Measurements from ENCODE around the gene N4BP2.

N4BP2 gene

DNA sequence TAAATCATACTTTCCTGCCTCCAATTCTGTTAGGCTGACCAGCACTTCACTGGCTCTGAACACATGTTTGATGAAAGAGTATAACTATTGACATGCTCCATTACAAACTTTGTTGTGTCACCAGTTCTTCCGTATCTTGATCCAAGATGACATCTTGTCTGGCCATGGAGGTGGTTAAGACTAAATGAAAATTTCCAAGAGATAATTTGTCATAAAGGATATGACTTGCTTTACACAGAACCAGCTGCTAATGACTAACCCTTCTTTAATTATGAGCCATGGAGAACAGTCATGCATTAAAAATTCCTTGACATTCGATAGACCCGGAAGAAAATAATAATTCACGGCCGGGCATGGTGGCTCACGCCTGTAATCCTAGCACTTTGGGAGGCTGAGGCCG is 17.7 kb upstream of the N4BP2 start:
- Histone ChIP-seq H3K36me3 (ENCODE audit: control insufficient read depth in 2 of 2, insufficient read depth in 1 of 2, low read length in 2 of 2) (no peaks in the 10 kb centered on the region), H3K9me3 (ENCODE audit: control insufficient read depth, insufficient read depth, low read depth, low read length) (no peaks in the 10 kb centered on the region), H3K27ac (ENCODE audit: extremely low read depth, low read depth, low read length) (no peak overlapping the region), H3K4me1 (ENCODE audit: control insufficient read depth, insufficient read depth, low read length) (no peaks in the 10 kb centered on the region), H3K4me3 (ENCODE audit: low read depth, low read length) (no peak overlapping the region)
- POLR2A ChIA-PET, result no interaction called here
- TF ChIP-seq BCL11B (tag by site-specific recombination; IDR thresholded peaks at IDR 0.05; ENCODE audit: low read depth), result no peak
- TF ChIP-seq MEIS1 (CRISPR knock-in tag; IDR thresholded peaks at IDR 0.05; ENCODE audit: borderline replicate concordance), result no peak
- no peak for TF ChIP-seq ZNF354C (tag by site-specific recombination; IDR thresholded peaks at IDR 0.05; ENCODE audit: borderline replicate concordance, low read depth)
- TF ChIP-seq ZNF324 (tag by site-specific recombination; IDR thresholded peaks at IDR 0.05), result no peak
- no peak for TF ChIP-seq ZNF416 (tag by site-specific recombination; IDR thresholded peaks at IDR 0.05)
- no peak for TF ChIP-seq KLF9 (tag by site-specific recombination; IDR thresholded peaks at IDR 0.05; ENCODE audit: low read depth)
- TF ChIP-seq ZNF433 (tag by site-specific recombination; IDR thresholded peaks at IDR 0.05; ENCODE audit: low read depth), result no peak
- no peak for TF ChIP-seq ZNF426 (tag by site-specific recombination; IDR thresholded peaks at IDR 0.05)
- CTCF ChIA-PET, result no interaction called here

DNA sequence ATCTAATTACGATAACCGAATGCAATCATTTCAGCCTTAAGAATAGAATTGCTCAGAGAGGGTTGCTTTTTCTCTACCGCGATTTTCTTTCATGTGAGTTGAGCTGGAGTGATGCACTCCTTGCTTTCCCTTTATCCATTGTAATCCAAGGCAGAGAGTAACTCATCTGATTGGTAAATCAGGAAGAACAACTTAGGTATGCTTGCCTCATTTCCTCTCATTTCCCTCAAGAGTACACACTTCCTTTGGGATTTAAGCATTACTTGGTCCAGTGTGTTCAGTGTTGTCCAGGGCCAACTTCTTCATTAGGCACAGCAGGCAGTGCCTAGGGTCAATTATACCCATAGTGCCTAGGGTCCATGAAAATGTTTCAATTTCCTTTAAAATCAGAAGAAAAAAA is 15.7 kb upstream of the N4BP2 start:
- Histone ChIP-seq H3K4me3 (ENCODE audit: low read depth, low read length) (no peak overlapping the region), H3K36me3 (ENCODE audit: control insufficient read depth in 2 of 2, insufficient read depth in 1 of 2, low read length in 2 of 2) (no peaks in the 10 kb centered on the region), H3K27ac (ENCODE audit: extremely low read depth, low read depth, low read length) (no peak overlapping the region), H3K4me1 (ENCODE audit: control insufficient read depth, insufficient read depth, low read length) (no peaks in the 10 kb centered on the region), H3K9me3 (ENCODE audit: control insufficient read depth, insufficient read depth, low read depth, low read length) (no peaks in the 10 kb centered on the region)
- CTCF ChIA-PET, result interaction anchor here (1.2 kb wide), 1 partner anchor 15 kb away, joined by 6 read pairs; the partner anchor contains the start of gene N4BP2
- POLR2A ChIA-PET, result no interaction called here
- TF ChIP-seq ZNF132 (tag by site-specific recombination; IDR thresholded peaks at IDR 0.05; ENCODE audit: borderline replicate concordance) (no peak), EGR2 (tag by site-specific recombination; IDR thresholded peaks at IDR 0.05; ENCODE audit: low read depth) (no peak), HOXA7 (CRISPR knock-in tag; IDR thresholded peaks at IDR 0.05; ENCODE audit: borderline replicate concordance) (no peak), ZSCAN16 (tag by site-specific recombination; IDR thresholded peaks at IDR 0.05) (no peak), ZNF624 (tag by site-specific recombination; IDR thresholded peaks at IDR 0.05) (no peak), ZBTB1 (tag by site-specific recombination; IDR thresholded peaks at IDR 0.05) (no peak), BCL11A (tag by site-specific recombination; IDR thresholded peaks at IDR 0.05; ENCODE audit: low read depth) (no peak), ZBTB48 (tag by site-specific recombination; IDR thresholded peaks at IDR 0.05) (no peak), ZNF391 (tag by site-specific recombination; IDR thresholded peaks at IDR 0.05; ENCODE audit: borderline replicate concordance, low read depth) (no peak), ZNF354C (tag by site-specific recombination; IDR thresholded peaks at IDR 0.05; ENCODE audit: borderline replicate concordance, low read depth) (no peak), ZNF221 (tag by site-specific recombination; IDR thresholded peaks at IDR 0.05; ENCODE audit: borderline replicate concordance) (no peak), ZNF335 (tag by site-specific recombination; conservative IDR thresholded peaks at IDR 0.05) (no peak), KLF16 (tag by site-specific recombination; IDR thresholded peaks at IDR 0.05) (no peak), YY1 (tag by site-specific recombination; IDR thresholded peaks at IDR 0.05) (no peak)
- TF ChIP-seq, protein P1, sequence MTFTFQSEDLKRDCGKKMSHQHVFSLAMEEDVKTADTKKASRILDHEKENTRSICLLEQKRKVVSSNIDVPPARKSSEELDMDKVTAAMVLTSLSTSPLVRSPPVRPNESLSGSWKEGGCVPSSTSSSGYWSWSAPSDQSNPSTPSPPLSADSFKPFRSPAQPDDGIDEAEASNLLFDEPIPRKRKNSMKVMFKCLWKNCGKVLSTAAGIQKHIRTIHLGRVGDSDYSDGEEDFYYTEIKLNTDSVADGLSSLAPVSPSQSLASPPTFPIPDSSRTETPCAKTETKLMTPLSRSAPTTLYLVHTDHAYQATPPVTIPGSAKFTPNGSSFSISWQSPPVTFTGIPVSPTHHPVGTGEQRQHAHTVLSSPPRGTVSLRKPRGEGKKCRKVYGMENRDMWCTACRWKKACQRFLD (tag by site-specific recombination; IDR thresholded peaks at IDR 0.05), result no peak
- TF ChIP-seq, protein P2, sequence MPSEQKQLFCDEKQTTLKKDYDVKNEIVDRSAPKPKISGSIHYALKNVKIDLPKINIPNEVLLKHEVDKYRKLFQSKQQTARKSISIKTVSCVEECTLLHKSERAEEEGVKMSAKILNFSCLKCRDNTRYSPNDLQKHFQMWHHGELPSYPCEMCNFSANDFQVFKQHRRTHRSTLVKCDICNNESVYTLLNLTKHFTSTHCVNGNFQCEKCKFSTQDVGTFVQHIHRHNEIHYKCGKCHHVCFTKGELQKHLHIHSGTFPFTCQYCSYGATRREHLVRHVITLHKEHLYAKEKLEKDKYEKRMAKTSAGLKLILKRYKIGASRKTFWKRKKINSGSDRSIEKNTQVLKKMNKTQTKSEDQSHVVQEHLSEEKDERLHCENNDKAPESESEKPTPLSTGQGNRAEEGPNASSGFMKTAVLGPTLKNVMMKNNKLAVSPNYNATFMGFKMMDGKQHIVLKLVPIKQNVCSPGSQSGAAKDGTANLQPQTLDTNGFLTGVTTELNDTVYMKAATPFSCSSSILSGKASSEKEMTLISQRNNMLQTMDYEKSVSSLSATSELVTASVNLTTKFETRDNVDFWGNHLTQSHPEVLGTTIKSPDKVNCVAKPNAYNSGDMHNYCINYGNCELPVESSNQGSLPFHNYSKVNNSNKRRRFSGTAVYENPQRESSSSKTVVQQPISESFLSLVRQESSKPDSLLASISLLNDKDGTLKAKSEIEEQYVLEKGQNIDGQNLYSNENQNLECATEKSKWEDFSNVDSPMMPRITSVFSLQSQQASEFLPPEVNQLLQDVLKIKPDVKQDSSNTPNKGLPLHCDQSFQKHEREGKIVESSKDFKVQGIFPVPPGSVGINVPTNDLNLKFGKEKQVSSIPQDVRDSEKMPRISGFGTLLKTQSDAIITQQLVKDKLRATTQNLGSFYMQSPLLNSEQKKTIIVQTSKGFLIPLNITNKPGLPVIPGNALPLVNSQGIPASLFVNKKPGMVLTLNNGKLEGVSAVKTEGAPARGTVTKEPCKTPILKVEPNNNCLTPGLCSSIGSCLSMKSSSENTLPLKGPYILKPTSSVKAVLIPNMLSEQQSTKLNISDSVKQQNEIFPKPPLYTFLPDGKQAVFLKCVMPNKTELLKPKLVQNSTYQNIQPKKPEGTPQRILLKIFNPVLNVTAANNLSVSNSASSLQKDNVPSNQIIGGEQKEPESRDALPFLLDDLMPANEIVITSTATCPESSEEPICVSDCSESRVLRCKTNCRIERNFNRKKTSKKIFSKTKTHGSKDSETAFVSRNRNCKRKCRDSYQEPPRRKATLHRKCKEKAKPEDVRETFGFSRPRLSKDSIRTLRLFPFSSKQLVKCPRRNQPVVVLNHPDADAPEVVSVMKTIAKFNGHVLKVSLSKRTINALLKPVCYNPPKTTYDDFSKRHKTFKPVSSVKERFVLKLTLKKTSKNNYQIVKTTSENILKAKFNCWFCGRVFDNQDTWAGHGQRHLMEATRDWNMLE (tag by site-specific recombination; conservative IDR thresholded peaks at IDR 0.05; ENCODE audit: low read depth), result no peak
- TF ChIP-seq, protein P3, sequence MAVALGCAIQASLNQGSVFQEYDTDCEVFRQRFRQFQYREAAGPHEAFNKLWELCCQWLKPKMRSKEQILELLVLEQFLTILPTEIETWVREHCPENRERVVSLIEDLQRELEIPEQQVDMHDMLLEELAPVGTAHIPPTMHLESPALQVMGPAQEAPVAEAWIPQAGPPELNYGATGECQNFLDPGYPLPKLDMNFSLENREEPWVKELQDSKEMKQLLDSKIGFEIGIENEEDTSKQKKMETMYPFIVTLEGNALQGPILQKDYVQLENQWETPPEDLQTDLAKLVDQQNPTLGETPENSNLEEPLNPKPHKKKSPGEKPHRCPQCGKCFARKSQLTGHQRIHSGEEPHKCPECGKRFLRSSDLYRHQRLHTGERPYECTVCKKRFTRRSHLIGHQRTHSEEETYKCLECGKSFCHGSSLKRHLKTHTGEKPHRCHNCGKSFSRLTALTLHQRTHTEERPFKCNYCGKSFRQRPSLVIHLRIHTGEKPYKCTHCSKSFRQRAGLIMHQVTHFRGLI (tag by site-specific recombination; IDR thresholded peaks at IDR 0.05), result no peak
- TF ChIP-seq, protein P4, sequence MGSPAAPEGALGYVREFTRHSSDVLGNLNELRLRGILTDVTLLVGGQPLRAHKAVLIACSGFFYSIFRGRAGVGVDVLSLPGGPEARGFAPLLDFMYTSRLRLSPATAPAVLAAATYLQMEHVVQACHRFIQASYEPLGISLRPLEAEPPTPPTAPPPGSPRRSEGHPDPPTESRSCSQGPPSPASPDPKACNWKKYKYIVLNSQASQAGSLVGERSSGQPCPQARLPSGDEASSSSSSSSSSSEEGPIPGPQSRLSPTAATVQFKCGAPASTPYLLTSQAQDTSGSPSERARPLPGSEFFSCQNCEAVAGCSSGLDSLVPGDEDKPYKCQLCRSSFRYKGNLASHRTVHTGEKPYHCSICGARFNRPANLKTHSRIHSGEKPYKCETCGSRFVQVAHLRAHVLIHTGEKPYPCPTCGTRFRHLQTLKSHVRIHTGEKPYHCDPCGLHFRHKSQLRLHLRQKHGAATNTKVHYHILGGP (tag by site-specific recombination; IDR thresholded peaks at IDR 0.05), result no peak

All from HEK293 (cell line).